Thyroid gland (tissue), 4 donors: Measurements from ENCODE around the gene TAS1R3.

ENCODE experiments used
- CTCF ChIP-seq, 6 experiments: fragments of 200-600 bp in 3 of 6; fragments of 450-650 bp in 3 of 6; sonication (generic) in 3 of 6; IDR thresholded peaks; one replicate each; pipeline ENCODE4 v1.5.1; 2016 to 2019; ENCODE audit warnings: antibody characterized with exemption in 6 of 6, mild to moderate bottlenecking in 2 of 6, inconsistent platforms in 1 of 6, moderate library complexity in 1 of 6
- POLR2A ChIP-seq, 2 donors: fragments of 450-650 bp; IDR thresholded peaks; one replicate each; pipeline ENCODE4 v1.6.1; 2017; ENCODE audit warnings: antibody characterized with exemption in 2 of 2, mild to moderate bottlenecking in 2 of 2, moderate library complexity in 1 of 2

GRCh38 chr1:1308756-1309250 lies 22.3 kb upstream of the TAS1R3 start:
- no peak for TF ChIP-seq POLR2A (IDR thresholded peaks at IDR 0.05)
- TF ChIP-seq CTCF (IDR thresholded peaks at IDR 0.05) = no peak
